ENCODE results near the gene INS.

INS gene

DNA sequence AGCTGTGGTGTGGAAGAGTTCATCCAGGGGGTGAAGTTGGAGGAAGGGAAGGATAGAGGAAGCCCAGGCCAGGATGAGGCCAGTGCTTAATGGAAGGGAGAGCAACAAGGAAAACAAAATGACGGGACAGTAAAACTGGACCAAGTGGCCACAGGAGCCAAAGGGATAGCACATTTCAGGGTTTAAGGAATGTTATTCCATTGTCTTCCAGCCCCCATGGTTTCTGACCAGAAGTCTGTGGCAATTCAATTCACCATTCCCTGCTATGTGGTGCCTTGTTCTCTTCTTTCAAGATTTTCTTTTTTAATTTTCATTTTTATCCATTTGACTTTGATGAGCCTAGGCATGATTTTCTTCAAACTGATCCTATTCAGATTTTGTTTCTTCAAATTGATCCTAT, 44.3 kb downstream of the INS start:
- Mint-ChIP-seq H3K36me3 (no peaks in the 10 kb centered on the region), H3K27ac (no peak overlapping the region), H3K9me3 (no peaks in the 10 kb centered on the region), H3K4me3 (no peak overlapping the region), H3K4me1 (no peaks in the 10 kb centered on the region)
- ATAC-seq (no peak), DNase-seq (ENCODE audit: low spot score in 2 of 2) (no peak)

DNA sequence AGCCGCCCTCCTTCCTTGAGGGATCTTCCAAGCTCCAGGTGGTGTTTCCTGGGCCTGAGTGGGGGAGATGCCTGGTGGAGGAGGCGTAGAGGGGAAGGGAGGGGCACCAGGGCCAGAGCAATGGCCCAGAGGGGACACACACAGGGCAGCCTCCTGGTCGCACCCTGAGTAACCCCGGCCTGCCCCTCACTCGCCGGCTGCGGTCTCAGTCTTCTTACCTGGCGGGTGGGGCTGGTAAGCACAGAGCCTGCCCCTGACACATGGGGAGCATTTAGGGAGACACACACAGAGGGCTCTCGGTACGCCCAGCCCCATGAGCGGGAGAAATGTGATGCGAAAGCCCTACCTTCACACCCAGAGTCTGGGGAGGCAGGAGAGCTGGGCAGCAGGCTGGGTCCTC, 45.7 kb downstream of the INS start:
- no peak overlapping the region for H3K4me3 Mint-ChIP-seq
- ATAC-seq = peak; percentile 8
- DNase-seq (ENCODE audit: low spot score in 2 of 2) = no peak

DNA sequence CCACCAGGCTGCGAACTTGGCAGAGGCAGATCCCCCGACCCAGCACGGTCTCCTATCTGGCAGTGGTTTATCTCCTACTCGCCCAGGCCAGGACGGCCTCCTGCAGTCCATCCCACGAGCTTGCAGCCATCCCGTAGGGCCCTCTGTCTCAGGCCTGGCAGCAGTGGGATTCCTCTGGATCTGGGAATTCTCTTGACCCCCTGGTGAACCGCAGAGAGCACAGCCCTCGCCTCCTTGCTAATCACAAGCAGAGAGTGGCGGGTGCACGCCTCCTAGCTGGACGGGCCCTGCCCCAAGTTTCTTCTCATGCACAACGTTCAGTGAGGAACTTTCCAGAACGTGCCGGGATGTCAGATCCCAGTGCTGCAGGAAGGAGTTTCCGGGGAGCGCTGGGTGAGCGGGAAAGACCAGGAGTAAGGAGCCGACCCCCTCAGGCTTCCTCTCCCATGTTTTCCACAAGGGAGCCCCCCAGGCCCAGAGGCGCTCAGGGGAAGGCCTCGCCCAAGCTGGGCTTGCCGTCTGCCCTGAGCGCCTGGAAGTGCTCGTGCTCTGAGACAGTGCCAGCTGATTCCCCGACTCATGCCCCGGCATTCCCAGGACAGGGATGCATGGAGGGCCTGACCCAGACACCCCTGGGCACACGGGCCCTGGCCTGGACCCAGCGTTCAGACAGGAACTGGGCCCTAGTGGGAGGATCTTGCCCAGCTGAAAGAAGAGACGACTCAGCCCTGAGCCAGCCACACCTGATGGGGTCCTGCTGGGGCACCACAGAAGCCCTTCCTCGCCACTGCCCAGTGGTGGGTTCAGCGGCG, 46.4 kb downstream of the INS start:
- Mint-ChIP-seq H3K9me3 (no peaks in the 10 kb centered on the region), H3K4me3 (no peak overlapping the region), H3K36me3 (no peaks in the 10 kb centered on the region), H3K4me1 (no peaks in the 10 kb centered on the region), H3K27ac (no peak overlapping the region)
- ATAC-seq (peak; percentile 21), DNase-seq (ENCODE audit: low spot score in 2 of 2) (no peak)

More for the DNA sequence above, 45.7 kb downstream of the INS start:
- Mint-ChIP-seq H3K36me3 (no peaks in the 10 kb centered on the region), H3K4me1 (no peaks in the 10 kb centered on the region), H3K27ac (no peak overlapping the region), H3K9me3 (no peaks in the 10 kb centered on the region)

DNA sequence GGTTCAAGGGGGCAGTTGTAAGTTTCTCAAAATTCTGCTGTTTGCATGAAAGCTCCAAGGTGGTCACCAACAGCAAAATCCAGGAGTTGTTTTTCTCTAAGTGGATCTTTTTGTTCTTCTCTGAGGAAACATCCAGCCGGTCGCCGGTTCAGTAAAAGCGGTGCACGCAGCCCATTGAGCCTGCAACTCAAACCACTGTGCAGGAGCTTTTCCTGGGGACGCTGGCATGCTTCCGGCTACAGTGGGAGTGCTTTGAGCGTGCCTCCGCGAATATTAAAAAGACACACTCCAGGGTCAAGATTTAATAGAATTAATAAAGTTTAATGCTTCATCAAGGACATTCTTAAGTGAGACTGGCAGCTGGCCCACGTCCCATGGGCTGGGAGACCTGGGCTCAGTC, 47.2 kb downstream of the INS start:
- DNase-seq (ENCODE audit: low spot score in 2 of 2) (no peak), ATAC-seq (no peak)
- Mint-ChIP-seq H3K4me1 (no peaks in the 10 kb centered on the region), H3K36me3 (no peaks in the 10 kb centered on the region), H3K27ac (no peak overlapping the region), H3K4me3 (no peak overlapping the region), H3K9me3 (no peaks in the 10 kb centered on the region)

DNA sequence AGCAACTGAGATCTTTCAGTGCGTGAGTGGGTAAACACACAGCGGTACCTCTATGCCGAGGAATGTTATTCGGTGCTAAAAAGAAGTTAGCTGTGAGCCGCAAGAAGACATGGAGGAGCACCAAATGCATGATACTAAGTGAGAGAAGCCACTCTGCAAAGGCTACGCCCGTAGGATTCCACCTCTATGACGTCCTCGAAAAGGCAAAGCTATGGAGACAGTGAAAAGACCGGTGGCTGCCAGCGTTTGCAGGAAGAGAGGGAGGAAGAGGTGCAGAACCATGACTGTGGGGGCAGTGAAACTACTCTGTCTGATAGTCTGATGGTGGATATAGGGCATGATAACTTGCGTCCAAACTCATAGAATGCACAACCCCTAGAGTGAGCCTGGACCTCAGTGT, 50.5 kb downstream of the INS start:
- DNase-seq (ENCODE audit: low spot score in 2 of 2) = no peak
- no peak for ATAC-seq
- Mint-ChIP-seq H3K27ac (no peak overlapping the region), H3K4me3 (no peak overlapping the region), H3K9me3 (no peaks in the 10 kb centered on the region), H3K36me3 (no peaks in the 10 kb centered on the region), H3K4me1 (no peaks in the 10 kb centered on the region)
